Measurements from ENCODE around the gene RNF186. TPM values are rescaled to one million over a fixed set of nuclear protein-coding genes. Genes with fewer than 3 reads are reported as not detected.

Gene RNF186
- total and polyA plus RNA-seq, 2 of the 13 experiments (the other 11 are each of a cell fraction or from before 2014, with no cell fraction given): 0.07 to 0.20 TPM

DNA sequence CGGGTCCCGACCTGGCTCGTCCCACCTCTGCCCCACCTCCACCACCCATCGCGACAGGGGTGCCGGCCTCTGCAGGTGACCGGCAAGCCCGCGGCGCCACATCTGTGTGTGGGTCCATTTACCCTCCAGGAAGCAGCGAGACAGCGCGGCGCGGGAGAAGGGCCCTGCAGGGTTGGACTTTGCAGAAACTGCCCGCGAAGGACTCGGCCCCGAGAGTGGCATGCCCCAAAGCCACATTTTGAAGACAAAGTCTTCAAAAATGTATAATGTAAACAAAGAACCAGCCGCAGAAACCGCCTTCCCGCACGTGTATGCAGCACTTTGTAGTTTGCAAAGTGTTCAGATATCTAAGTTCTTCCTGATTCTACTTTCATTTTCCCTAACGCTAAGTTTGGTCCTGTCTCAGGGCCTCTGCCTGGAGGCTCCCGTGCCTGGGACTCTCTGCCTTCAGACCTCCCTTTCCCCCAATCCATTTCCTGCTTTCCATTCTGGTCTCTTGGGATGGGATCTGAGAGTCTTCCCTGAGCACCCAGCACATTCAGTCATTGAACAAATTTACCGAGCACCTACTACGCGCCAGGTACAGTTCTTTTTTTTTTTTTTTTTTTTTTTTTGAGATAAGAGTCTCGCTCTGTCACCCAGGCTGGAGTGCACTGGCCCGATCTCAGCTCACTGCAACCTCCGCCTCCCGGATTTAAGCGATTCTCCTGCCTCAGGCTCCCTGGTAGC, 14.8 kb downstream of the RNF186 start (continued):
- TF ChIP-seq ZNF20 (CRISPR knock-in tag; IDR thresholded peaks at IDR 0.05) (no peak), SALL1 (CRISPR knock-in tag; IDR thresholded peaks at IDR 0.05) (no peak; the same call in 1 of the 2 replicates), CREB1 (IDR thresholded peaks at IDR 0.05) (no peak), CREB1 (CRISPR knock-in tag; IDR thresholded peaks at IDR 0.05) (no peak), AKNA (CRISPR knock-in tag; IDR thresholded peaks at IDR 0.05; ENCODE audit: borderline replicate concordance) (0 out of 2 replicates have a peak, but pooled peaks have one; percentile 17), ZFY (CRISPR knock-in tag; IDR thresholded peaks at IDR 0.05) (peak; percentile 79; the same call in 1 of the 2 replicates), ZMAT3 (CRISPR knock-in tag; conservative IDR thresholded peaks at IDR 0.05) (0 out of 2 replicates have a peak, but pooled peaks have one; percentile 35), SOX6 (IDR thresholded peaks at IDR 0.05) (no peak), SOX6 (CRISPR knock-in tag; IDR thresholded peaks at IDR 0.05) (no peak), ZMAT5 (CRISPR knock-in tag; IDR thresholded peaks at IDR 0.05; ENCODE audit: borderline replicate concordance, low read depth) (no peak), ZBTB4 (CRISPR knock-in tag; IDR thresholded peaks at IDR 0.05; ENCODE audit: borderline replicate concordance) (no peak)
- TF ChIP-seq, protein P1, sequence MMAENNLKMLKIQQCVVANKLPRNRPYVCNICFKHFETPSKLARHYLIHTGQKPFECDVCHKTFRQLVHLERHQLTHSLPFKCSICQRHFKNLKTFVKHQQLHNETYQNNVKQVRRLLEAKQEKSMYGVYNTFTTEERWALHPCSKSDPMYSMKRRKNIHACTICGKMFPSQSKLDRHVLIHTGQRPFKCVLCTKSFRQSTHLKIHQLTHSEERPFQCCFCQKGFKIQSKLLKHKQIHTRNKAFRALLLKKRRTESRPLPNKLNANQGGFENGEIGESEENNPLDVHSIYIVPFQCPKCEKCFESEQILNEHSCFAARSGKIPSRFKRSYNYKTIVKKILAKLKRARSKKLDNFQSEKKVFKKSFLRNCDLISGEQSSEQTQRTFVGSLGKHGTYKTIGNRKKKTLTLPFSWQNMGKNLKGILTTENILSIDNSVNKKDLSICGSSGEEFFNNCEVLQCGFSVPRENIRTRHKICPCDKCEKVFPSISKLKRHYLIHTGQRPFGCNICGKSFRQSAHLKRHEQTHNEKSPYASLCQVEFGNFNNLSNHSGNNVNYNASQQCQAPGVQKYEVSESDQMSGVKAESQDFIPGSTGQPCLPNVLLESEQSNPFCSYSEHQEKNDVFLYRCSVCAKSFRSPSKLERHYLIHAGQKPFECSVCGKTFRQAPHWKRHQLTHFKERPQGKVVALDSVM (CRISPR knock-in tag; IDR thresholded peaks at IDR 0.05): peak; percentile 93

All from HepG2 (cell line).